Gastroesophageal sphincter (tissue), 4 donors: ENCODE results near the gene DNAH7. TPM values are rescaled to one million over a fixed set of nuclear protein-coding genes. Genes with fewer than 3 reads are reported as not detected.
"Not testable (repeated sequence)": the region's sequence is repeated elsewhere in the genome, so short reads cannot be mapped to it uniquely, and the experiment has no call there.

Source experiments
- ATAC-seq: fragments of 150-250 bp; one replicate; pipeline ENCODE4 v1.9.1; 2016; ENCODE audit warnings: mild to moderate bottlenecking, moderate library complexity
- H3K27ac ChIP-seq, 4 donors: fragments of 200-600 bp; sonication (generic) in 3 of 4; 1 replicate in 3 of 4; 2 replicates in 1 of 4; pipeline ENCODE4 v1.5.1; 2016 to 2019
- H3K27me3 ChIP-seq: fragments of 200-600 bp; sonication (generic); one replicate; pipeline ENCODE4 v1.5.1; 2019
- H3K36me3 ChIP-seq, 2 donors: fragments of 200-600 bp; sonication (generic); one replicate each; pipeline ENCODE4 v1.5.1; 2019; ENCODE audit warnings: control low read depth in 1 of 2
- H3K4me1 ChIP-seq, 3 donors: fragments of 200-600 bp; sonication (generic); 1 replicate in 2 of 3; 2 replicates in 1 of 3; pipeline ENCODE4 v1.5.1; 2016 to 2019; ENCODE audit warnings: control low read depth in 2 of 3
- H3K4me3 ChIP-seq, 2 donors: fragments of 200-600 bp; sonication (generic); one replicate each; pipeline ENCODE4 v1.5.1; 2019; ENCODE audit warnings: mild to moderate bottlenecking in 1 of 2, moderate library complexity in 1 of 2
- H3K9me3 ChIP-seq, 3 donors: fragments of 200-600 bp; sonication (generic); one replicate each; pipeline ENCODE4 v1.5.1; 2017 to 2019; ENCODE audit warnings: control low read depth in 2 of 3
- EP300 ChIP-seq: sonication (generic); formaldehyde crosslinking; IDR thresholded peaks from one replicate; pipeline ENCODE4 v1.6.1; 2017; ENCODE audit warnings: antibody characterized with exemption, mild to moderate bottlenecking
- POLR2A ChIP-seq, 2 donors: fragments of 450-650 bp; IDR thresholded peaks; one replicate each; pipeline ENCODE4 v1.6.1; 2017; ENCODE audit warnings: antibody characterized with exemption in 2 of 2, mild to moderate bottlenecking in 2 of 2, moderate library complexity in 1 of 2
- POLR2AphosphoS5 ChIP-seq: sonication (generic); formaldehyde crosslinking; IDR thresholded peaks from one replicate; pipeline ENCODE4 v1.6.1; 2017; ENCODE audit warnings: antibody characterized with exemption
- WGBS, 2 donors: methylation state at CpG; one replicate each; pipeline ENCODE4 v1.1.5; 2018; ENCODE audit warnings: low coverage in 1 of 2; 5-methylcytosine and 5-hydroxymethylcytosine counted together
- total RNA-seq, 4 donors: library from RNA; depleted of rRNA; stranded (reverse); fragments of >200 nt; gene quantifications; one replicate each; pipeline ENCODE4 v1.1.0, GENCODE V29; 2016
- TF ChIP-seq, protein P1 (sequence below), 4 experiments: fragments of 200-600 bp in 2 of 4; fragments of 450-650 bp in 2 of 4; sonication (generic) in 1 of 4; IDR thresholded peaks; one replicate each; pipeline ENCODE4 v1.5.1; 2017 to 2019; ENCODE audit warnings: antibody characterized with exemption in 4 of 4, mild to moderate bottlenecking in 2 of 4, moderate library complexity in 2 of 4

DNAH7 gene
- total RNA-seq, 4 donors from 2014 or later = 0.40 to 1.3 (median 0.65) TPM

DNA sequence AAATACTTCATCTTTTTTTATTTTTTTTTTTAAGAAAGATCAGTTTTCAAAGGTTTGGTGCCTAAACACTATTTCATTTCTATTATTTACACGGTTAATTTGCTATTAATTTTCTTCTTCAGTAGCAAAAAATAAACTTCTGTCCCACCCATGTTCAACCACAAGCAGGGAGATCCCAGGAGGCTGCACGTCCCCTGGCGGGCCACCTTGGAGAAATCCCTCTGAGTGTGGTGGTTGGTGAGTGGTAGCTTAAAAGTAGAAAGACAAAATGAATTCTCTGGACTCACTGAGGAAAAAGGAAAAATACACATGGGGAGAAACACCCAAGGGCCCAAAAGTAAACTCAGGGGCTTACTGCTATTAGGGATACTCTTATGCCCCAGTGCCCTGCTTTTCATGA lies 143.5 kb downstream of the DNAH7 start:
- TF ChIP-seq EP300 (no peak), POLR2AphosphoS5 (no peak), POLR2A (IDR thresholded peaks at IDR 0.05) (no peak)
- TF ChIP-seq, protein P1, sequence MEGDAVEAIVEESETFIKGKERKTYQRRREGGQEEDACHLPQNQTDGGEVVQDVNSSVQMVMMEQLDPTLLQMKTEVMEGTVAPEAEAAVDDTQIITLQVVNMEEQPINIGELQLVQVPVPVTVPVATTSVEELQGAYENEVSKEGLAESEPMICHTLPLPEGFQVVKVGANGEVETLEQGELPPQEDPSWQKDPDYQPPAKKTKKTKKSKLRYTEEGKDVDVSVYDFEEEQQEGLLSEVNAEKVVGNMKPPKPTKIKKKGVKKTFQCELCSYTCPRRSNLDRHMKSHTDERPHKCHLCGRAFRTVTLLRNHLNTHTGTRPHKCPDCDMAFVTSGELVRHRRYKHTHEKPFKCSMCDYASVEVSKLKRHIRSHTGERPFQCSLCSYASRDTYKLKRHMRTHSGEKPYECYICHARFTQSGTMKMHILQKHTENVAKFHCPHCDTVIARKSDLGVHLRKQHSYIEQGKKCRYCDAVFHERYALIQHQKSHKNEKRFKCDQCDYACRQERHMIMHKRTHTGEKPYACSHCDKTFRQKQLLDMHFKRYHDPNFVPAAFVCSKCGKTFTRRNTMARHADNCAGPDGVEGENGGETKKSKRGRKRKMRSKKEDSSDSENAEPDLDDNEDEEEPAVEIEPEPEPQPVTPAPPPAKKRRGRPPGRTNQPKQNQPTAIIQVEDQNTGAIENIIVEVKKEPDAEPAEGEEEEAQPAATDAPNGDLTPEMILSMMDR (IDR thresholded peaks at IDR 0.05) = no peak
- no peak overlapping the region for H3K4me3 ChIP-seq
- no peaks in the 10 kb centered on the region for H3K9me3 ChIP-seq
- H3K4me1 ChIP-seq = no peaks in the 10 kb centered on the region
- ATAC-seq = no peak
- H3K27me3 ChIP-seq = no peaks in the 10 kb centered on the region
- no peaks in the 10 kb centered on the region for H3K36me3 ChIP-seq
- 89 to 90% methylated on average over 3 of the region's 3 CpGs for WGBS, 2 donors
- H3K27ac ChIP-seq = no peak overlapping the region

DNA sequence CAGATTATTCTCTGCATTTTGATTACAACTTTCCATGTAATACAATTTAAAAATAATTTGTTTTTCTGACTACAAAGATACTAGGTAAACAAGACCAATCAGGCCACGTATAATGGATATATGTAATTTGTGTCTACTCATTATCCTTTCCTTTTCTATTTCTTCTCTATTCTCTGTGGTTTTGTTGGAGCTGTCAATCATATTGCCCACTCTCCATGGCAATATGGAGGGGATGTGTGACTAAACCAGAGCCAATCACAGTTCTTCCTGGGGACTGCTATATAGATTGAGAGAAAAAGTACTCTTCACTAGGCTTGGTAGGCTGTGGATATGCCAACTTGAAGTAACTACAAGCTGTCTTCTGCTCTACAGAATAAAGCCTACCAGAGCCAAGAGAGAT lies 144.7 kb downstream of the DNAH7 start:
- WGBS, 2 donors = 86 to 88% methylated on average over 1 of the region's 1 CpG
- ATAC-seq = no peak
- Histone ChIP-seq H3K9me3 (no peaks in the 10 kb centered on the region), H3K27me3 (no peaks in the 10 kb centered on the region), H3K4me3 (no peak overlapping the region), H3K4me1 (no peaks in the 10 kb centered on the region), H3K27ac (no peak overlapping the region), H3K36me3 (no peaks in the 10 kb centered on the region)
- TF ChIP-seq EP300 (no peak), POLR2A (IDR thresholded peaks at IDR 0.05) (no peak), POLR2AphosphoS5 (no peak)
- TF ChIP-seq, protein P1 (IDR thresholded peaks at IDR 0.05) = no peak

DNA sequence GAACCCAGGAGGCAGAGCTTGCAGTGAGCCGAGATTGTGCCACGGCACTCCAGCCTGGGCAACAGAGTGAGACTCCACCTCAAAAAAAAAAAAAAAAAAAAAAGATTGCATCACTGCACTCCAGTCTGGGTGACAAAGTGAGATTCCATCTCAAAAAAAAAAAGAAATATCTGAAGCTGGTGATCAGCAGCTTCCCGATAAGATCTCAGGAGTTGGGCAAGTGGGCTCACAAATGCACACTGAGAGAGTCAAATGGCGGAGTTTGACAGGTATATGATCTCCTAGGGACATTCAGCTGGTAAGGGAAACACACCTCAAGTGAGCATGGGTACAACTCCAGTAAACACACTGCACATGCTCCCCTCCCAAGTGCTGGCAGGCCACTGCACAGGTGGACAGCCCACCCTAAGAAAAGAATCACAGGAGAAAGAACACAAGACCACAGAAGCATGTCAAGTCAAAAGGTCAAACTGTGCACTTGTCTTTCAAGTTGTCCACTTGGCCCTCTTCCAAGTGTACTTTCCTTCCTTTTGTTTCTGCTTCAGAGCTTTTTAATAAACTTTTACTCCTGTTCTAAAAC lies 151.5 kb downstream of the DNAH7 start:
- H3K27me3 ChIP-seq, H3K4me3 ChIP-seq, H3K9me3 ChIP-seq, H3K27ac ChIP-seq, H3K4me1 ChIP-seq, H3K36me3 ChIP-seq, ATAC-seq: not testable (repeated sequence)
- 76 to 100% methylated on average over 1 to 2 of the region's 4 CpGs for WGBS, 2 donors

- Histone ChIP-seq H3K27ac (no peak overlapping the region), H3K4me1 (no peaks in the 10 kb centered on the region), H3K27me3 (no peaks in the 10 kb centered on the region), H3K4me3 (no peak overlapping the region), H3K9me3 (no peaks in the 10 kb centered on the region), H3K36me3 (no peaks in the 10 kb centered on the region)
- no peak for ATAC-seq
- TF ChIP-seq, protein P1 (IDR thresholded peaks at IDR 0.05) = no peak
- TF ChIP-seq POLR2AphosphoS5 (no peak), POLR2A (IDR thresholded peaks at IDR 0.05) (no peak), EP300 (no peak)
- WGBS, 2 donors = 63 to 100% methylated on average over 1 to 4 of the region's 4 CpGs
Observed at GRCh38 chr2:195912079-195912478, 156.6 kb downstream of the DNAH7 start.

- ATAC-seq = no peak
- H3K36me3 ChIP-seq = no peaks in the 10 kb centered on the region
- no peaks in the 10 kb centered on the region for H3K4me1 ChIP-seq
- WGBS, 2 donors = 72 to 90% methylated on average over 3 to 4 of the region's 4 CpGs
- H3K9me3 ChIP-seq = no peaks in the 10 kb centered on the region
- H3K4me3 ChIP-seq = no peak overlapping the region
- TF ChIP-seq, protein P1 (IDR thresholded peaks at IDR 0.05) = no peak
- TF ChIP-seq POLR2AphosphoS5 = no peak
- no peak for TF ChIP-seq POLR2A (IDR thresholded peaks at IDR 0.05)
- TF ChIP-seq EP300 = no peak
- H3K27me3 ChIP-seq = no peaks in the 10 kb centered on the region
- no peak overlapping the region for H3K27ac ChIP-seq
Observed at GRCh38 chr2:195910570-195910969, 158.1 kb downstream of the DNAH7 start.
